Measurements from ENCODE around the gene DCLK2. TPM values are rescaled to one million over a fixed set of nuclear protein-coding genes. Genes with fewer than 3 reads are reported as not detected.

The DCLK2 gene
- total RNA-seq, 1 experiment from 2014 or later = 2.7 TPM

DNA sequence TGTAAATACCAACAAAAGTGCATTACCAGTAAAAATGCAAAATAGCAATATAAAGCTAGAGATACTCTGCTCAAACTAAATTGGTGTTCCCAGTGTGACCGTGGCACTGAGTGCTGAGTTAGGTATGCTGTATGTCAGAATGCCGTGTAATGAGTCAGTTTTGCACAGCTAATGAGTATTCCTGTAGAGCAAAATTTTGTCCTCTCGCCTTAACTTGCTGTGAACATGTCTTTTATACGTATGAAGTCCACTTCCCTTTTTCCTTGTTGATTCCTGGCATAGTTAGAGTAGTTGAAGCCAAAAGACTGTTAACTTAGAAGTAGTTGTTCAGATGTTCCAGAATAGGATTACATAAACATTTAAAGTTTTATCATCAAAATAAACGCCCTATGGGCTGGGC lies 11.5 kb downstream of the DCLK2 start:
- CTCF ChIA-PET = no interaction called here
- ATAC-seq (no peak), DNase-seq (ENCODE audit: low read depth, low spot score) (no peak)
- RAD21 ChIA-PET (ENCODE audit: low non-redundant PET in 1 of 2, low total read pairs in 2 of 2, uncharacterized antibody in 2 of 2, unreplicated experiment in 2 of 2) = no interaction called here
- H3K9me2 ChIP-seq (ENCODE audit: insufficient read depth) = no peaks in the 10 kb centered on the region
- no peak for TF ChIP-seq YY1 (IDR thresholded peaks at IDR 0.05; ENCODE audit: extremely low read depth, insufficient replicate concordance, low read depth, low read length)
- no peak overlapping the region for H3K9ac ChIP-seq (ENCODE audit: low read length)
- H3K4me3 ChIP-seq (replicated peaks in 1 of 2; ENCODE audit: low read depth in 1 of 2, low read length in 2 of 2) = no peak overlapping the region
- no peaks in the 10 kb centered on the region for H3K9me3 ChIP-seq (ENCODE audit: control insufficient read depth in 1 of 2, insufficient read depth in 1 of 2, low read depth in 1 of 2, low read length in 2 of 2)
- H2AFZ ChIP-seq (ENCODE audit: low read depth, low read length, poor library complexity, severe bottlenecking) = no peak overlapping the region
- intact Hi-C loops (cut with micrococcal nuclease) = no loop called here
- no TSS peak for BruUV-seq (replicated peaks)
- H3K4me2 ChIP-seq (ENCODE audit: low read length) = no peak overlapping the region
- no peaks in the 10 kb centered on the region for H3K27me3 ChIP-seq (ENCODE audit: insufficient read depth, low read length)
- H3K79me2 ChIP-seq (ENCODE audit: insufficient read depth, low read length) = no peaks in the 10 kb centered on the region
- no peaks in the 10 kb centered on the region for H3K36me3 ChIP-seq (ENCODE audit: control insufficient read depth in 1 of 2, insufficient read depth in 2 of 2, low read length in 2 of 2)
- H3K4me1 ChIP-seq (ENCODE audit: control insufficient read depth in 1 of 2, insufficient read depth in 2 of 2, low read length in 2 of 2) = no peaks in the 10 kb centered on the region
- H3K27ac ChIP-seq (ENCODE audit: low read depth, low read length) = no peak overlapping the region
- POLR2A ChIA-PET = no interaction called here
- no peaks in the 10 kb centered on the region for H4K20me1 ChIP-seq (ENCODE audit: insufficient read depth)

DNA sequence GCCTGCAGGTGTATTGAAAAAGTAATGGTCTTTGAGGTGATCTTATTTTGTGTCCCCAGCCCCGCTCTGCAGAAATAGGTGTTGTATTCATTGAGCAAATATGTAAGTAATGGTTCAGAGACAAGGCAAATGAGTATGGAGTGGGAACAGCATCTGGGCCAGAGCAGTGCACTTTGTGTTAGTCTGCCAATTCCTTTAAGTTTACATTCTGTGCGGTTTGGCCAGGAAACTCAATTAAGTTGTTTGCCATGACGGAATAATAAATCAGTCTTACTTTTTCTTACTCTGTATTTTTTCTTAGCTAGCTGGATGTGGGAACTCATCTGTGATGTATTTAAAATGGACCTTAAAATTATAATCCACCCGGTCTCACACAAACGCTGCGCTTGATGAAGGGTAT lies 12.6 kb downstream of the DCLK2 start:
- ATAC-seq (no peak), DNase-seq (ENCODE audit: low read depth, low spot score) (no peak)
- Histone ChIP-seq H3K9ac (ENCODE audit: low read length) (no peak overlapping the region), H2AFZ (ENCODE audit: low read depth, low read length, poor library complexity, severe bottlenecking) (no peak overlapping the region), H3K9me3 (ENCODE audit: control insufficient read depth in 1 of 2, insufficient read depth in 1 of 2, low read depth in 1 of 2, low read length in 2 of 2) (no peaks in the 10 kb centered on the region), H3K27me3 (ENCODE audit: insufficient read depth, low read length) (no peaks in the 10 kb centered on the region), H3K4me3 (replicated peaks in 1 of 2; ENCODE audit: low read depth in 1 of 2, low read length in 2 of 2) (no peak overlapping the region), H3K9me2 (ENCODE audit: insufficient read depth) (no peaks in the 10 kb centered on the region), H3K4me2 (ENCODE audit: low read length) (no peak overlapping the region), H3K36me3 (ENCODE audit: control insufficient read depth in 1 of 2, insufficient read depth in 2 of 2, low read length in 2 of 2) (no peaks in the 10 kb centered on the region), H3K79me2 (ENCODE audit: insufficient read depth, low read length) (no peaks in the 10 kb centered on the region), H3K27ac (ENCODE audit: low read depth, low read length) (no peak overlapping the region), H3K4me1 (ENCODE audit: control insufficient read depth in 1 of 2, insufficient read depth in 2 of 2, low read length in 2 of 2) (no peaks in the 10 kb centered on the region), H4K20me1 (ENCODE audit: insufficient read depth) (no peaks in the 10 kb centered on the region)
- TF ChIP-seq CBX3 (IDR thresholded peaks at IDR 0.05; ENCODE audit: low read depth) = no peak
- TF ChIP-seq, protein P1, sequence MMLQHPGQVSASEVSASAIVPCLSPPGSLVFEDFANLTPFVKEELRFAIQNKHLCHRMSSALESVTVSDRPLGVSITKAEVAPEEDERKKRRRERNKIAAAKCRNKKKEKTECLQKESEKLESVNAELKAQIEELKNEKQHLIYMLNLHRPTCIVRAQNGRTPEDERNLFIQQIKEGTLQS (IDR thresholded peaks at IDR 0.05) = no peak
- TF ChIP-seq TCF7L2 (IDR thresholded peaks at IDR 0.05; ENCODE audit: borderline replicate concordance, extremely low read depth, insufficient read depth, insufficient read length) = no peak
- TF ChIP-seq POLR2A (IDR thresholded peaks at IDR 0.05; ENCODE audit: borderline replicate concordance, extremely low read depth, insufficient read depth, insufficient read length) = no peak
- TF ChIP-seq POLR2AphosphoS5 (IDR thresholded peaks at IDR 0.05; ENCODE audit: low read depth, low read length) = no peak
- no peak for TF ChIP-seq CEBPB (IDR thresholded peaks at IDR 0.05; ENCODE audit: low read depth)
- TF ChIP-seq JUND (IDR thresholded peaks at IDR 0.05) = no peak
- intact Hi-C loops (cut with micrococcal nuclease) = no loop called here
- RAD21 ChIA-PET (ENCODE audit: low non-redundant PET in 1 of 2, low total read pairs in 2 of 2, uncharacterized antibody in 2 of 2, unreplicated experiment in 2 of 2) = no interaction called here
- POLR2A ChIA-PET = no interaction called here
- CTCF ChIA-PET = no interaction called here
- BruUV-seq (replicated peaks) = no TSS peak

Measured in HCT116 (cell line).